Colon (tissue), 2 donors: ENCODE results near the gene PHLDA3.
"Not testable (repeated sequence)": the region's sequence is repeated elsewhere in the genome, so short reads cannot be mapped to it uniquely, and the experiment has no call there.

Experiments used
- FAIRE-seq: peaks from 2 replicates; lab custom pipeline; 2012; peaks lifted over from hg19 to GRCh38; lab: Jason Lieb, UNC
- donor health status: control.
- donor health status: control.

The PHLDA3 gene

GRCh38 chr1:201503397-201504176 lies 34.6 kb upstream of the PHLDA3 start:
- no peak for FAIRE-seq

- no peak for FAIRE-seq
Observed at GRCh38 chr1:201502511-201502857, 33.5 kb upstream of the PHLDA3 start.

DNA sequence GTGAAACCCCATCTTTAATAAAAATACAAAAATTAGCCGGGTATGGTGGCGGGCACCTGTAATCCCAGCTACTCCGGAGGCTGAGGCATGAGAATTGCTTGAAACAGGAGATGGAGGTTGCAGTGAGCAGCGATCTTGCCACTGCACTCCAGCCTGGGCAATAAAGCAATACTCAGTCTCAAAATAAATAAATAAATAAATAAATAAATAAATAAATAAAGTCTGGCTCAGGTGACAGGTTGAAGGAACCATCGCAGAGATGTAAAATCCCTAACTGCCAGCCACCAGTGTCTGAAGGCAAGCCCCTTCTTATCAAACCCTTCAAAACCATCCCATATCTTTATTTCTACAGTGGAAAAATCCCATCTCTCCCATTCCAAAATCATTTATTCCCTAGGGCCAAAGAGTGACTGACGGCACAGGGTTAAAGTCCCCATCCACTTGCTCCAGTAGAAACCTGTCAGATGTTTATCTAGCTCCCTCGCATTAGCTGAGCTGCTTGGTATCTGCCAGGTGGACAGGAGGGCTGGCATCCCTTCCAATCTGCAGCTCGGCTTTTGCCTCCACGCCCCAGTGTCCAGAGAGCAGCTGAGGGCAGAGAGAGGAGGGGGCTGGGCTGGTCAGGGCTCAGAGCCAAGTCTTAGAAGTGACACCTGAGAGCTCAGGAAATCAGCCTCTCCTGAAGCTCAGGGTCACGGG lies 33.0 kb upstream of the PHLDA3 start:
- no peak for FAIRE-seq

GRCh38 chr1:201501144-201501543 lies 32.2 kb upstream of the PHLDA3 start:
- no peak for FAIRE-seq

- no peak for FAIRE-seq
Observed at GRCh38 chr1:201500670-201501120, 31.7 kb upstream of the PHLDA3 start.

GRCh38 chr1:201499795-201500669 lies 31.0 kb upstream of the PHLDA3 start:
- FAIRE-seq: no peak

- no peak for FAIRE-seq
Observed at GRCh38 chr1:201499191-201499590, 30.2 kb upstream of the PHLDA3 start.

- no peak for FAIRE-seq
Observed at GRCh38 chr1:201498621-201499020, 29.6 kb upstream of the PHLDA3 start.

DNA sequence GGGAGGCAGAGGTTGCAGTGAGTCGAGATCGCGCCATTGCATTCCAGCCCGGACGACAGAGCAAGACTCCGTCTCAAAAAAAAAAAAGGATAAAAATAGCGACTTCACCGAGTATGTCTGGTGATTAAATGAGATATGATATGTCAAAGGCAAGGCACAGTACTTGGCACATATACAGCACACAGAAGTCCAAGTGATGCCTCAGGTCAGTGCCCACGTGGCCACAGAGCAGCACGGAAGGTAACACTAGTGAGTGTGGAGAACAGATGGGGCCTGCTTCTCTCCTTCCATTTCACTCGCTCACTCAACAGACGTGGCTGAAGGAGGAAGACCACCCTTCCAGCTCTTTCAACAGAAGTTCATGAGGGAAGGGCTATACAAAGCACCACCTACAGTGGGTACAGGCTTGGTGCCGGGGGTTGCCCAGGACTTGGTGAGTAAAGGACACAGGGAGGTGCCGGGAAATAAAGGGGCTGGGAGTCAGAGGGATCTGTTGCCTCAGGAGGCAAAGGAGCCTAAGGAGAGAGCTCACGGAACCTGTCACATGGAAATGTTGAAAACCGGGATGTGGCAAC lies 29.0 kb upstream of the PHLDA3 start:
- no peak for FAIRE-seq

DNA sequence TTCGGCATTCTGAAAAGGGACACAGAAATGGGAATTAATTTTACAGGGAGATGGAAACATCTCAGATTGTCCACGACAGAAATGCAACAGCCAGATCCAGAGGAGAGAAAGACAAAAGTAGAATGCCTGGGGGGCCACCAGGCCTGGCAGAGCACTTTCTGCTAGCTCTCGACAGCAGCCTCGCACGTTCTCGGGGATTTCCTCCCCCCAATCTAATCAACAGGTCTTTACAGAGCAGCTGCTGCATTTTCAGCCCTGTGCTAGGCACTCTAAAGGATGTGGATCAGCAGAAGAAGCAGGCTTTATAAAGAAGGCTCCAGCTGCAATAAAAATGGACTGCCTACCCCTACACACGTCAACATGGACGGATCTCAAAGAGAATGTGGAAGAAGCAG lies 27.3 kb upstream of the PHLDA3 start:
- no peak for FAIRE-seq

- FAIRE-seq: no peak
Observed at GRCh38 chr1:201495551-201496295, 26.7 kb upstream of the PHLDA3 start.

DNA sequence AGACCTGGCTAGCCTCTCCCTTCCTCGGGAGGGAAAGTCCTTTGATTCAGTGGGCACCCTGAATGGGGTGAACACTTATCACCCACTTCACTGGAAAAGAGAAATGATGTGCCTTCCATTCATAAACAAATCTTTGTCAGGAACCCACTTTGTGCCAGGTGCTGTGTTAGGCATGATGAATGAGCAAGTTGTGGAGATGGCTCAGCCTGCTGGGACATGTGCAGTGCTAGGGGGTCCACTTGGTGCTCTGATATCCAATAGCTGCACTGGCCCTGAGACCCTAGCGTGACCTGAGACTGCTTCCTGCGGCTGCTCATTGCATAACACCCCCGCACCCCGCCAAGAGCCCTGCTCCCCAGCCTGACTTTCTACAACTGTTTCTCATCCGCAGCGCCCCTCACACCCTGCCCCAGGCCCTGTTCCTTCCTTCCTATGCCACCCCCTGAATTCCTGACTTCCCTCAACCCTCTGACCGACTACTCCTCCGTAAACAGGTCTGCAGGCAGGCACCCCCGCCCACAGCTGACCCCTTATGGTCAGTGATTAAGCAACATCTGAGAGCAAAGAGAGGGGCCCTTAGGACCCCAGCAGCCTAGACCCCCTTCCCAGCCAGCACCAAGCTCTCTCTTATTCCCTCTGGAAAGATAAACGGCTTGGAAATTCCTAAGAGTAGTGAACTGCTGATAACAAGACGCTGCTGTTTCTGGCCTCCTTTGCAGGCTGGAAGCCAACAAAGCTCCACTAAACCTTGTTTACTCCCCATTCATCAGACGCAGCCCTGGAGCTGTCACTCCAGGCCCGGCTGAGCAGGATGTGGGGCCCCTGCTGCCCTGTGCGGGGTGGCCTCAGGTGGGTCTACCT lies 25.0 kb upstream of the PHLDA3 start:
- FAIRE-seq: no peak

GRCh38 chr1:201493026-201493656 lies 24.2 kb upstream of the PHLDA3 start:
- not testable (repeated sequence) for FAIRE-seq

DNA sequence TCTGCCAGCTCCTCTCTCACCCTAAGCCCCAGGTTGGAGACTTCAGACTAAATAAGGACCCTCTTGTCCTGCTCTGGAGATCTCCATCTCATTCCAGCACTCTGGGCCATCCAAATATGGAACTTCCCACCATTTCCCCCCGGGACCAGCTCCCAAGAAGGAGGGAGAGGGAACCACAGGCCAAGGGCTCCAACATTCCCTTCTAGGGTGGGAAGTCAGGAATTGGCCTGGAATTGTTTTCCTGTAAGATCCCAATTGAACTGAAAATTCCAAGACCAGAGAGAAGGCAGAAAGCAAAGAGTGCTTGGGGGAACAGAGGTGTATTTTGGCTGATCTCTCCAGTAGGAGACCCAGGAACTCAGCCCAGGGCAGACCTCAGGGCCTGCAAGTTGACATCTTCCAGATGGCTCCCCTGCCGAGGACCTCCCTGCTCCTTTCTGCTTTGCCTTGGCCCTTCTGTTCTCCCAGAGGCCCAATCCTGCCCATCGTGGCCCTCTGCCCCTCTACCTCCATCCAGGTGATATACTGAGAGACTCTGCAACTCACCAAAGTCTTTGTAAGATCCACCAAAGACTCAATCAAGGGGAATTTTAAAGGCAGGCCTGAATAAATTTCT lies 23.0 kb upstream of the PHLDA3 start:
- no peak for FAIRE-seq

DNA sequence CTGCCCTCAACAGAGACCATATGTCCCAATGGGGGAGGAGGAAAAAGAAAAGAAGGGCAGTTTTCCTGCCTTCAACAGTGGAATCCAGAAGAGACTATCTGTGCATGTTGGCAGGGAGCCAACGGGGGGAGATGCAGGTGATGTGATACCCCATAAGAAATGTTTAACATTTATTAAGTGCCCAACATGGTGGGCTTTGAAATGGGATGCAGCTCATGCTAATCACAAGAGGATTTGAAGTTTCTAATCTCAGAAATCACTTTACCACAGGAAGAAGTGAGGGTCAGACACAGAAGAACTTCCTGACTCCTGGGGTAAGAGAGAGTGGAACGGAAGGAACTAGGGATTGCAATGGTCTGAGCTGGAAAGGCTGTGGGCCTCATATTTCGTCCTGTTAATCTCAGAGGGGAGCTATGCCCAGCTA lies 21.7 kb upstream of the PHLDA3 start:
- FAIRE-seq: no peak

DNA sequence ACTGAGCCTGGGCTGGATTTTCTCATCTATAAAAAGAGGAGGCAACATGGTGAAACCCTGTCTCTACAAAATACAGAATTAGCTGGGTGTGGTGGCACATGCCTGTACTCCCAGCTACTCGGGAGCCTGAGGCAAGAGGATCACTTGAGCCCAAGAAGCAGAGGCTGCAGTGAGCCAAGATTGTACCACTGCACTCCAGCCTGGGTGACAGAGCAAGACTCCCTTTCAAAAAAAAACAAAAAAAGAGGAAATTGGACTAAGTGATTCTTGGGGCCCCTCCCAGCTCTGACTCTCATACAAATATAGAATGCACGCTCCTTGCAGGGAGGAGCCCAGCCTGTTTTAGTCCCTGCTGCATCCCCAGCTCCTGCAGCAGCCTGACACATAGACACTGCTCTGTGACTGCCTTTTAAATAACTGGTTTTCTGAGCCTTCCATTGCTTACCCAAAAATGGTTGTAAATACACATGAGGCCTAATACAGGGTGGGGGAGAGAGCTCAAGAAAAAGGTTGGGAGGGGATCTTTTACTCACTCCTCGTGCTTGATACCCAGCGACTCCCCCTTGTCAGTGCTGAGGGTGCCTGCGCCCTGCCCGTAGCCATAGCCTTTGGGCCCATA lies 20.8 kb upstream of the PHLDA3 start:
- no peak for FAIRE-seq

DNA sequence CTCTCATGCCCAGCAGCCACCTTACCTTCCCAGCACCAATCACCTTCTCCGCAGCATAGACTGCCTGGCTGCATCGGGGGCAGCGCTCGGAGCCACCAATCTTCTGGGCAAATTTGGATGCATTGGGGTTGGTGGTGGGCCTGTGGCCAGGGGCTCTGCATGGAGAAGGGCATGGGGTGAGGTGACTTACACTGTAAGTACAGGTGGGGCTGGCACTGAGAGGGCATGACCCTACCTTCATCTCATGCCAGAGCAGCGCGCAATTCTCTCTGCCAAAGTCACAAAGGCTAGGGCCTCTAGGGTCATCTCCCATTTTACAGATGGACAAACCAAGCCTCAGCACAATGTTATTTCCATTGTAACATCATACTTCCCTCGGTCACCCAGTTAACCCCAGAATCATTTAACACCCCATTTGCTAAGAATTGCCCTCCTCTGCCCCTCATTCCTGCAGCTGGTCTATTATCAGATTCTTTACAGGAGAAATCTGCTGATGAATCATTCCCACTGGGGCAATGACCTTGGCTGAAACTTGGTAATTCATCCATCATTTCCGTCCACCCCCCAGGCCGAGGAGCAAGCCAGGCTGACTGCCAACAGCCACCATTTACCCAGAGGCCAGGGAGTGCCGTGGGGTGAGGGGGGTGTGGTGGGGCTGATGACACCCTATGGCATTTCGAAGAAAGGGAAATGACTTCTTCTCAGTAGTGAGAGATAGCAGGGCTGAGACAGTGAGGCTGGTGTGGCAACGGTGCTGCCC lies 20.0 kb upstream of the PHLDA3 start:
- no peak for FAIRE-seq

DNA sequence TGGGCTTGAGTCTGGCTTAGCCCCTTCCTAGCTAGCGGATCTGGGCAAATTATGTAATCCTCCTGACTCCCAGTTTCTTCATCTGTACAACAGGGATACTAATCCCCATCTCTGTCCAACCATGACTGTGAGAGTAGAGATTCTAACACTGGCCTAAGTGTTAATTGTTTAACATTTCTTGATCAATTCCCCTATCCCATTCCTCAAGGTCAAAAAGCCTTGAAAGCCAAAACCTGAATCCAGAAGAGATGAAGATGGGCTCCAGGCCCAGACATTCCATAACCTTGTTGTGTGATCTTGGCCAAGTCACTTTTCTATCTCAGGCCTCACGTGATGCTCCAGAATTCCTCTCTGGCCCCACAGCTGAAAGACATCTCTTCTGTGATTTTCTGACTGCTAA lies 18.8 kb upstream of the PHLDA3 start:
- no peak for FAIRE-seq

- no peak for FAIRE-seq
Observed at GRCh38 chr1:201486187-201486586, 17.2 kb upstream of the PHLDA3 start.
